GM23338 (cell line): ENCODE measurements around the gene MOCS2. TPM values are rescaled to one million over a fixed set of nuclear protein-coding genes. Genes with fewer than 3 reads are reported as not detected.

Experiments used
- ATAC-seq: fragments of 200-7000 bp; cut with Tn5 transposase; 3 replicates; pipeline ENCODE4 v1.9.1; 2020
- DNase-seq: peaks from one replicate; pipeline ENCODE4 v3.0.0-alpha.2; 2015; ENCODE audit warnings: low spot score
- H2AFZ ChIP-seq: fragments of 200-600 bp; sonication (generic); 2 replicates; pipeline ENCODE4 v1.8.0; 2016; ENCODE audit warnings: antibody characterized with exemption, mild to moderate bottlenecking, moderate library complexity
- H3F3A ChIP-seq: fragments of 200-600 bp; sonication (generic); replicated peaks from 2 replicates; pipeline ENCODE4 v1.8.0; 2017; ENCODE audit warnings: antibody characterized with exemption, mixed run types, low read depth
- H3K27ac ChIP-seq: fragments of 200-600 bp; sonication (generic); 2 replicates; pipeline ENCODE4 v1.6.1; 2016; ENCODE audit warnings: low read depth
- H3K27me3 ChIP-seq: fragments of 200-600 bp; sonication (generic); 2 replicates; pipeline ENCODE4 v1.8.0; 2016; ENCODE audit warnings: mild to moderate bottlenecking, mixed run types, moderate library complexity; ENCODE audit not compliant: insufficient read depth
- H3K36me3 ChIP-seq: fragments of 200-600 bp; sonication (generic); 2 replicates; pipeline ENCODE4 v1.8.0; 2016; ENCODE audit warnings: mild to moderate bottlenecking; ENCODE audit not compliant: insufficient read depth
- H3K4me1 ChIP-seq: fragments of 200-600 bp; sonication (generic); 2 replicates; pipeline ENCODE4 v1.8.0; 2016; ENCODE audit warnings: mild to moderate bottlenecking, moderate library complexity; ENCODE audit not compliant: insufficient read depth
- H3K4me2 ChIP-seq: fragments of 200-600 bp; sonication (generic); 2 replicates; pipeline ENCODE4 v1.7.1; 2017; ENCODE audit warnings: mixed run types
- H3K4me3 ChIP-seq: fragments of 200-600 bp; sonication (generic); 2 replicates; pipeline ENCODE4 v1.6.1; 2016; ENCODE audit warnings: mixed run types
- H3K79me2 ChIP-seq: fragments of 200-600 bp; sonication (generic); replicated peaks from 2 replicates; pipeline ENCODE4 v1.8.0; 2017; ENCODE audit warnings: mild to moderate bottlenecking; ENCODE audit not compliant: insufficient read depth
- H3K9me2 ChIP-seq: fragments of 200-600 bp; sonication (generic); 2 replicates; pipeline ENCODE4 v1.8.0; 2017; ENCODE audit not compliant: insufficient read depth
- H4K20me1 ChIP-seq: fragments of 200-600 bp; sonication (generic); replicated peaks from 2 replicates; pipeline ENCODE4 v1.8.0; 2017; ENCODE audit warnings: mild to moderate bottlenecking; ENCODE audit not compliant: insufficient read depth
- H3K27ac Mint-ChIP-seq: 2 replicates; pipeline ENCODE4 v1.8.0; 2020; ENCODE audit warnings: inconsistent platforms, mild to moderate bottlenecking, moderate library complexity, mixed read lengths
- H3K27me3 Mint-ChIP-seq: 3 replicates; pipeline ENCODE4 v1.8.0; 2022; ENCODE audit warnings: low read depth, mild to moderate bottlenecking, moderate library complexity, mixed read lengths, inconsistent platforms; ENCODE audit not compliant: insufficient read depth, poor library complexity
- H3K36me3 Mint-ChIP-seq: 3 replicates; pipeline ENCODE4 v1.8.0; 2021; ENCODE audit warnings: low read depth, mild to moderate bottlenecking, inconsistent platforms, moderate library complexity, mixed read lengths
- H3K4me1 Mint-ChIP-seq: 3 replicates; pipeline ENCODE4 v1.8.0; 2020; ENCODE audit warnings: mild to moderate bottlenecking, inconsistent platforms, mixed read lengths
- H3K4me3 Mint-ChIP-seq: 3 replicates; pipeline ENCODE4 v1.8.0; 2021; ENCODE audit warnings: moderate library complexity, mild to moderate bottlenecking, inconsistent platforms, mixed read lengths
- H3K9me3 Mint-ChIP-seq: 3 replicates; pipeline ENCODE4 v1.8.0; 2020; ENCODE audit warnings: moderate library complexity, mild to moderate bottlenecking, inconsistent platforms, mixed read lengths
- CREB1 ChIP-seq: fragments of 250-450 bp; sonication (Bioruptor Pico); IDR thresholded peaks from 2 replicates; pipeline ENCODE4 v1.5.0; 2020; ENCODE audit warnings: low read depth, mild to moderate bottlenecking, moderate library complexity
- EZH2 ChIP-seq: fragments of 200-600 bp; sonication (generic); IDR thresholded peaks from one replicate; pipeline ENCODE4 v1.8.0; 2017; ENCODE audit warnings: antibody characterized with exemption, mild to moderate bottlenecking, low read depth; ENCODE audit not compliant: unreplicated experiment
- EZH2phosphoT487 ChIP-seq: fragments of 200-600 bp; sonication (generic); IDR thresholded peaks from one replicate; pipeline ENCODE4 v1.8.1; 2018; ENCODE audit warnings: antibody characterized with exemption; ENCODE audit not compliant: unreplicated experiment
- NANOG ChIP-seq: IDR thresholded peaks from 2 replicates; pipeline ENCODE4 v1.6.1; 2016; ENCODE audit warnings: antibody characterized with exemption, borderline replicate concordance
- POLR2AphosphoS5 ChIP-seq: IDR thresholded peaks from 2 replicates; pipeline ENCODE4 v1.6.1; 2016; ENCODE audit warnings: antibody characterized with exemption, low read depth
- REST ChIP-seq: IDR thresholded peaks from one replicate; pipeline ENCODE4 v1.6.1; 2018; ENCODE audit warnings: antibody characterized with exemption; ENCODE audit not compliant: unreplicated experiment
- STAT1 ChIP-seq: IDR thresholded peaks from one replicate; pipeline ENCODE4 v1.6.1; 2016; ENCODE audit warnings: antibody characterized with exemption; ENCODE audit not compliant: unreplicated experiment
- ZNF114 ChIP-seq: fragments of 250-450 bp; sonication (Bioruptor Pico); IDR thresholded peaks from 2 replicates; pipeline ENCODE4 v1.5.0; 2020; ENCODE audit warnings: mild to moderate bottlenecking, moderate library complexity
- ZNF331 ChIP-seq: fragments of 250-450 bp; sonication (Bioruptor Pico); IDR thresholded peaks from 2 replicates; pipeline ENCODE4 v1.5.0; 2020; ENCODE audit warnings: low read depth, mild to moderate bottlenecking, moderate library complexity
- polyA plus RNA-seq: library from polyadenylated mRNA; unstranded; fragments of >200 nt; fragmentation: Nextera tagmentation; extraction: Ambion mirVana; gene quantifications from 2 replicates; pipeline ENCODE4 v1.2.1, GENCODE V29; 2016
- total RNA-seq: library from RNA; depleted of rRNA; stranded (reverse); fragments of >200 nt; shearing (Covaris generic); gene quantifications from 2 replicates; pipeline ENCODE4 v1.2.3, GENCODE V29; 2014
- TF ChIP-seq, protein P1 (sequence below), 2 experiments: fragments of 200-600 bp in 1 of 2; sonication (generic) in 1 of 2; conservative IDR thresholded peaks; 2 replicates each; pipeline versions ENCODE4 v1.5.1 to v1.6.1; 2016 to 2017; ENCODE audit warnings: antibody characterized with exemption in 2 of 2, low read depth in 2 of 2, mild to moderate bottlenecking in 2 of 2, moderate library complexity in 1 of 2
- TF ChIP-seq, protein P2 (sequence below): IDR thresholded peaks from 2 replicates; pipeline ENCODE4 v1.6.1; 2016; ENCODE audit warnings: antibody characterized with exemption

Gene MOCS2
- total and polyA plus RNA-seq, 2 experiments from 2014 or later: 18.3 to 41.8 TPM

DNA sequence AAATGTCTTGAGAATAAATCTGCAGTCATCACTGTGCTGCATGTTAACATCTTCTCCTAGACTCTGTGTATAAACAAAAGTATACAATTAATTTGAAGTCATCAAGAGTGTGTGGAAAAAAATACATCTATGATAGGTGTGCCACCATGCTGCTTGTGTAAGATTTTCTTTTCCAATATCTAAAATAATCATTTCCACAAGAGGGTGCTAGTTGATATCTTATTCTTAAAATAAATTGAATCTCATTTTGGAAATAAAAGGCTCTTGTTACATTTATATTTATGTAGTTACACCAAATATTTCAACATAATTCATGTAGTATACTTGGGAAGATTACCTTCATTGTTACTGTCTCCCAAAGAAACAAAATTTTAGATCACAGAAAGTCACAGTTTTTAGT is 14.1 kb upstream of the MOCS2 start:
- Histone ChIP-seq H3K4me2 (no peak overlapping the region), H3F3A (no peaks in the 10 kb centered on the region), H3K36me3 (no peaks in the 10 kb centered on the region), H3K27ac (no peak overlapping the region), H3K9me2 (0 out of 2 replicates have a peak, but pooled peaks cover 10% of the 10 kb centered on the region), H2AFZ (no peak overlapping the region), H3K27me3 (no peaks in the 10 kb centered on the region), H3K4me1 (no peaks in the 10 kb centered on the region), H3K4me3 (no peak overlapping the region), H4K20me1 (no peaks in the 10 kb centered on the region), H3K79me2 (no peaks in the 10 kb centered on the region)
- no peak for DNase-seq
- ATAC-seq: no peak
- Mint-ChIP-seq H3K27ac (no peak overlapping the region), H3K9me3 (no peaks in the 10 kb centered on the region), H3K4me3 (no peak overlapping the region), H3K4me1 (no peaks in the 10 kb centered on the region), H3K27me3 (no peaks in the 10 kb centered on the region), H3K36me3 (no peaks in the 10 kb centered on the region)
- TF ChIP-seq, protein P1, sequence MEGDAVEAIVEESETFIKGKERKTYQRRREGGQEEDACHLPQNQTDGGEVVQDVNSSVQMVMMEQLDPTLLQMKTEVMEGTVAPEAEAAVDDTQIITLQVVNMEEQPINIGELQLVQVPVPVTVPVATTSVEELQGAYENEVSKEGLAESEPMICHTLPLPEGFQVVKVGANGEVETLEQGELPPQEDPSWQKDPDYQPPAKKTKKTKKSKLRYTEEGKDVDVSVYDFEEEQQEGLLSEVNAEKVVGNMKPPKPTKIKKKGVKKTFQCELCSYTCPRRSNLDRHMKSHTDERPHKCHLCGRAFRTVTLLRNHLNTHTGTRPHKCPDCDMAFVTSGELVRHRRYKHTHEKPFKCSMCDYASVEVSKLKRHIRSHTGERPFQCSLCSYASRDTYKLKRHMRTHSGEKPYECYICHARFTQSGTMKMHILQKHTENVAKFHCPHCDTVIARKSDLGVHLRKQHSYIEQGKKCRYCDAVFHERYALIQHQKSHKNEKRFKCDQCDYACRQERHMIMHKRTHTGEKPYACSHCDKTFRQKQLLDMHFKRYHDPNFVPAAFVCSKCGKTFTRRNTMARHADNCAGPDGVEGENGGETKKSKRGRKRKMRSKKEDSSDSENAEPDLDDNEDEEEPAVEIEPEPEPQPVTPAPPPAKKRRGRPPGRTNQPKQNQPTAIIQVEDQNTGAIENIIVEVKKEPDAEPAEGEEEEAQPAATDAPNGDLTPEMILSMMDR (conservative IDR thresholded peaks at IDR 0.05; ENCODE audit: low read depth in 2 of 2): 0 out of 4 replicates have a peak, but pooled peaks of 1 of the 2 experiments have one; percentile 20
- TF ChIP-seq ZNF331: no peak

DNA sequence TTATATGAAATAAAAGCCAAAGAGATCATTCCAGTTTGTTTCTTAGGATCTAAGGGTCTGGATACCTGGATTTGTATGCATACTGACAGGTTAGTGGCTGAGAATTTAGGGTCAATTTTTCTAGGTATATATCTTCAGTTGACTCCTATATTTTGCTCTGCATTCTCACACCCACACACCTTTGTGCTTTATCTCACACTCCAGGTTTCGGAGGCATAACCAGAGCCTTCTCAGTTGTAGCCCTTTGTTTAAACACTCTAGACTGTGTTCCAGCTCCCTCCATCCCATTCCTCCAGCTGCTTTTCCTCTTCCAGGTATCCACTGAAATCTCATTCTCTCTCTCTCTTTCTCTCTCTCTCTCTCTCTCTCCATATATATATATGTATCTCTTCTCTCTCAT is 10.6 kb upstream of the MOCS2 start:
- no peaks in the 10 kb centered on the region; the same call in 2 of the 3 replicates for H3K9me3 Mint-ChIP-seq

More for the DNA sequence above, 10.6 kb upstream of the MOCS2 start:
- ATAC-seq: no peak
- DNase-seq: no peak
- H3K79me2 ChIP-seq: no peaks in the 10 kb centered on the region
- no peaks in the 10 kb centered on the region for H4K20me1 ChIP-seq
- Mint-ChIP-seq H3K27me3 (no peaks in the 10 kb centered on the region), H3K36me3 (no peaks in the 10 kb centered on the region), H3K4me1 (no peaks in the 10 kb centered on the region; the same call in 2 of the 3 replicates), H3K27ac (no peak overlapping the region), H3K4me3 (no peak overlapping the region)
- no peaks in the 10 kb centered on the region for H3K27me3 ChIP-seq
- no peaks in the 10 kb centered on the region for H3F3A ChIP-seq
- H3K4me2 ChIP-seq: no peak overlapping the region
- H3K4me1 ChIP-seq: no peaks in the 10 kb centered on the region
- TF ChIP-seq, protein P2, sequence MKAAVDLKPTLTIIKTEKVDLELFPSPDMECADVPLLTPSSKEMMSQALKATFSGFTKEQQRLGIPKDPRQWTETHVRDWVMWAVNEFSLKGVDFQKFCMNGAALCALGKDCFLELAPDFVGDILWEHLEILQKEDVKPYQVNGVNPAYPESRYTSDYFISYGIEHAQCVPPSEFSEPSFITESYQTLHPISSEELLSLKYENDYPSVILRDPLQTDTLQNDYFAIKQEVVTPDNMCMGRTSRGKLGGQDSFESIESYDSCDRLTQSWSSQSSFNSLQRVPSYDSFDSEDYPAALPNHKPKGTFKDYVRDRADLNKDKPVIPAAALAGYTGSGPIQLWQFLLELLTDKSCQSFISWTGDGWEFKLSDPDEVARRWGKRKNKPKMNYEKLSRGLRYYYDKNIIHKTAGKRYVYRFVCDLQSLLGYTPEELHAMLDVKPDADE: no peak
- TF ChIP-seq REST: no peak
- TF ChIP-seq POLR2AphosphoS5: no peak
- no peak for TF ChIP-seq STAT1
- TF ChIP-seq, protein P1 (conservative IDR thresholded peaks at IDR 0.05; ENCODE audit: low read depth in 2 of 2): no peak
- no peak for TF ChIP-seq ZNF331
- no peak for TF ChIP-seq EZH2
- no peak for TF ChIP-seq NANOG
- TF ChIP-seq EZH2phosphoT487: no peak
- TF ChIP-seq CREB1: no peak
- no peak for TF ChIP-seq ZNF114 (CRISPR knock-in tag)
- H2AFZ ChIP-seq: peak overlapping the region; percentile 8; the same call in 1 of the 2 replicates
- H3K27ac ChIP-seq: no peak overlapping the region
- no peaks in the 10 kb centered on the region for H3K9me2 ChIP-seq
- H3K4me3 ChIP-seq: no peak overlapping the region
- H3K36me3 ChIP-seq: no peaks in the 10 kb centered on the region
